Prostate gland (tissue), 2 donors: Measurements from ENCODE around the gene ITSN1. TPM values are rescaled to one million over a fixed set of nuclear protein-coding genes. Genes with fewer than 3 reads are reported as not detected.
A peak's percentile ranks its signal among the peaks of the same experiment; 100 is the strongest.

Experiments
- DNase-seq: peaks from one replicate; pipeline ENCODE4 v3.0.0-alpha.2; 2019; ENCODE audit warnings: low spot score
- H3K27ac ChIP-seq, 2 donors: fragments of 200-600 bp; sonication (generic); 2 replicates each; pipeline ENCODE4 v1.5.1; 2017 to 2019
- H3K27me3 ChIP-seq: fragments of 200-600 bp; sonication (generic); replicated peaks from 2 replicates; pipeline ENCODE4 v1.5.1; 2019; ENCODE audit not compliant: insufficient read depth
- H3K36me3 ChIP-seq, 2 donors: fragments of 200-600 bp; sonication (generic); 1 replicate in 1 of 2; 2 replicates in 1 of 2; pipeline versions ENCODE4 v1.5.1 to v1.8.1; 2017 to 2019
- H3K4me1 ChIP-seq: fragments of 200-600 bp; sonication (generic); replicated peaks from 2 replicates; pipeline ENCODE4 v1.5.1; 2019
- H3K4me3 ChIP-seq, 2 donors: fragments of 200-600 bp; sonication (generic); 2 replicates each; pipeline ENCODE4 v1.5.1; 2017 to 2019
- H3K9me3 ChIP-seq: fragments of 200-600 bp; sonication (generic); 2 replicates; pipeline ENCODE4 v1.5.1; 2017
- POLR2A ChIP-seq: fragments of 450-650 bp; IDR thresholded peaks from one replicate; pipeline ENCODE4 v1.6.1; 2016; ENCODE audit warnings: antibody characterized with exemption, mild to moderate bottlenecking
- POLR2AphosphoS5 ChIP-seq: sonication (generic); formaldehyde crosslinking; IDR thresholded peaks from one replicate; pipeline ENCODE4 v1.6.1; 2017; ENCODE audit warnings: antibody characterized with exemption
- WGBS: methylation state at CpG from one replicate; pipeline ENCODE4 v1.1.5; 2018; 5-methylcytosine and 5-hydroxymethylcytosine counted together
- intact Hi-C: fragments of 100-400 bp; cut with DNase I; formaldehyde crosslinking; loops from one replicate; pipeline ENCODE4 v1.14.2; 2022
- total RNA-seq, 2 donors: library from RNA; depleted of rRNA; stranded (reverse); fragments of >200 nt; gene quantifications; one replicate each; pipeline ENCODE4 v1.1.0, GENCODE V29; 2016
- TF ChIP-seq, protein P1 (sequence below), 4 experiments: fragments of 200-600 bp in 2 of 4; fragments of 450-650 bp in 2 of 4; sonication (generic) in 2 of 4; IDR thresholded peaks; 1 replicate in 3 of 4; 2 replicates in 1 of 4; pipeline ENCODE4 v1.5.1; 2016 to 2019; ENCODE audit warnings: antibody characterized with exemption in 4 of 4, mild to moderate bottlenecking in 2 of 4, moderate library complexity in 2 of 4

The ITSN1 gene
- total RNA-seq, 2 donors from 2014 or later: 14.8 to 44.9 TPM

DNA sequence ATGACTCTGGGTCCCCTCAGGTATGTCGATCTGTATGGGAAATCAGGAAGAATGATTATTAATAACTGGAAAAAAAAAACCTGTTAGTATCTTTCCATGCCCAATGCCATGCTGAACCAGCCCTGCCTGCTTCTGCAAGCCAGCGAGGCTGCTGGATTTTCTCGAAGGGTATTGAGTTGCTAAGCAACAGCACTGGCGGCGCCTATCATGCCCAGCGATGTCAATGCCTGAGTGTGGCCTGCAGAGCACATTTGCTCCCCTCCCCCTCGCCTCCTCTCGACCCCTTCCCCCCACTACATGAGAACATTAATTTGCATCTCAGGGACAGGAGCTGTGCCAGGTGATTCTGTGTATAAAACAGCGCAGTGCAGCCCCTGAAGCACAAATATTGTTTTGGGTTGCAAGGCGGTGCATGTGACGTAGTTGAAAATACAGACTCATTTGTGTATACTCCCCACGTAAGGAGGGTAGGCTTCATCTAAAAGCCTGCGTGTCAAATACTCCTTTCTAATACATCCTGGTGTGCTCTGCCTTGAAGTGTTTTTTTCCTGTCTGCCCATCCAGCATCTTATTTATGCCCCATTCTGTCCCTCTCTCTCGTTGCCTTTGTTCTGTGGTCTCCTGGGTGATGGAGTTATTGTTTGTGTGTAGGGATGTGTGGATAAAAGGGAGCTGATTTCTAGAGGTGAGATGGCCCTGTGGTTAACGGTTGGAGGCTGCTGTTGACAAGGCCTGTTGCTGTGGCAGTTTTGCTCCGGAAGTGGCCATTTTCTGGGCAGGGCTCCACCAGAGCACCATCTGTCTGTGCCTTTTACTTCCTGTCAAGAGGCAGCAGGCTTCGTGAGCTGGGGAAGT, 306.0 kb downstream of the ITSN1 start:
- peak; percentile 71 for DNase-seq
- H3K36me3 ChIP-seq: no peaks in the 10 kb centered on the region
- TF ChIP-seq POLR2A (no peak), POLR2AphosphoS5 (no peak)
- TF ChIP-seq, protein P1, sequence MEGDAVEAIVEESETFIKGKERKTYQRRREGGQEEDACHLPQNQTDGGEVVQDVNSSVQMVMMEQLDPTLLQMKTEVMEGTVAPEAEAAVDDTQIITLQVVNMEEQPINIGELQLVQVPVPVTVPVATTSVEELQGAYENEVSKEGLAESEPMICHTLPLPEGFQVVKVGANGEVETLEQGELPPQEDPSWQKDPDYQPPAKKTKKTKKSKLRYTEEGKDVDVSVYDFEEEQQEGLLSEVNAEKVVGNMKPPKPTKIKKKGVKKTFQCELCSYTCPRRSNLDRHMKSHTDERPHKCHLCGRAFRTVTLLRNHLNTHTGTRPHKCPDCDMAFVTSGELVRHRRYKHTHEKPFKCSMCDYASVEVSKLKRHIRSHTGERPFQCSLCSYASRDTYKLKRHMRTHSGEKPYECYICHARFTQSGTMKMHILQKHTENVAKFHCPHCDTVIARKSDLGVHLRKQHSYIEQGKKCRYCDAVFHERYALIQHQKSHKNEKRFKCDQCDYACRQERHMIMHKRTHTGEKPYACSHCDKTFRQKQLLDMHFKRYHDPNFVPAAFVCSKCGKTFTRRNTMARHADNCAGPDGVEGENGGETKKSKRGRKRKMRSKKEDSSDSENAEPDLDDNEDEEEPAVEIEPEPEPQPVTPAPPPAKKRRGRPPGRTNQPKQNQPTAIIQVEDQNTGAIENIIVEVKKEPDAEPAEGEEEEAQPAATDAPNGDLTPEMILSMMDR (IDR thresholded peaks at IDR 0.05): no peak
- no peaks in the 10 kb centered on the region for H3K9me3 ChIP-seq
- no peaks in the 10 kb centered on the region for H3K27me3 ChIP-seq
- WGBS: 32% methylated on average over 17 of the region's 17 CpGs
- H3K4me3 ChIP-seq: peak overlapping the region in 1 of 2 donors; percentile 12
- H3K4me1 ChIP-seq: peaks cover 5% of the 10 kb centered on the region
- peak overlapping the region; percentile 71 to 80 for H3K27ac ChIP-seq
- intact Hi-C loops: loop anchor here (5.0 kb wide), 1 partner anchor 254 kb away; no protein-coding TSS in a partner anchor

DNA sequence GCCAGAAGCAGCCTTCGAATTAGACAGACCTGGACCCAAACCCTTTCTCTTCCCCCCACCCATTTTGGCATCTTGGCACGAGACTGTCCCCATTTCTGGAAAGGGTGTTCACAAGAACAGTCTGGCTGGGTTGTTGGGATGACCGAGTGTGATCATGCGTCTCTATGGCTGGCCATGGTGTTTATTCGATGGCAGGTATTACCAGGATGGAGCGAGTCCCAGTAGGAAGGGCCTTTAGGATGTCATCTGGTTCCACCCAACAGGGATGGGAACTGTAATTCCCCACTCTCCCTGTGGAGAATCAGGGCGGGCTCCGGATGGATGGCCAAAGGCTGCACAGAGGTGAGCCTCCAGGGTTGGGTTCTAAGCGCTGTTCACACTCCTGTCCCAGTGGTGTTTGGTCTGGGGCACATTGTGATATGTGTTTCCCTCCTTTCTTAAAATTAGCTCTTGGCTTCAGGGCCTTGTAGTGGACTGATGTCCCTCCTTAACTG, 306.7 kb downstream of the ITSN1 start:
- Histone ChIP-seq H3K27me3 (no peaks in the 10 kb centered on the region), H3K4me1 (peaks cover 5% of the 10 kb centered on the region), H3K27ac (peak overlapping the region; percentile 71 to 80), H3K36me3 (no peaks in the 10 kb centered on the region), H3K9me3 (no peaks in the 10 kb centered on the region), H3K4me3 (no peak overlapping the region)
- WGBS: 84% methylated on average over 9 of the region's 9 CpGs
- DNase-seq: no peak
- TF ChIP-seq, protein P1 (IDR thresholded peaks at IDR 0.05): no peak
- intact Hi-C loops: loop anchor here (5.0 kb wide), 1 partner anchor 253 kb away; no protein-coding TSS in a partner anchor

Other genes with a start within 250 kb of the ITSN1 start
- 100 to 1,000 TPM in 1 of 2 donors, 10 to 100 TPM in 1; 88.1 to 122 TPM for gene IFNGR2, start 239.1 kb upstream of the ITSN1 start, total RNA-seq
- gene TMEM50B, start 162.5 kb upstream of the ITSN1 start, total RNA-seq: 10 to 100 TPM; 65.9 to 67.4 TPM
- gene DNAJC28, start 150.8 kb upstream of the ITSN1 start, total RNA-seq: 1 to 10 TPM; 2.3 to 4.4 TPM
- 10 to 100 TPM; 55.9 to 65.3 TPM for gene GART, start 100.4 kb upstream of the ITSN1 start, total RNA-seq
- 100 to 1,000 TPM; 213 to 222 TPM for gene SON, start 99.5 kb upstream of the ITSN1 start, total RNA-seq
- gene DONSON, start 53.8 kb upstream of the ITSN1 start, total RNA-seq: 10 to 100 TPM; 11.6 to 16.8 TPM
- gene CRYZL1, start 760 bp upstream of the ITSN1 start, total RNA-seq: 10 to 100 TPM; 22.3 to 28.9 TPM